Measurements from ENCODE around the gene MTOR.

DNA sequence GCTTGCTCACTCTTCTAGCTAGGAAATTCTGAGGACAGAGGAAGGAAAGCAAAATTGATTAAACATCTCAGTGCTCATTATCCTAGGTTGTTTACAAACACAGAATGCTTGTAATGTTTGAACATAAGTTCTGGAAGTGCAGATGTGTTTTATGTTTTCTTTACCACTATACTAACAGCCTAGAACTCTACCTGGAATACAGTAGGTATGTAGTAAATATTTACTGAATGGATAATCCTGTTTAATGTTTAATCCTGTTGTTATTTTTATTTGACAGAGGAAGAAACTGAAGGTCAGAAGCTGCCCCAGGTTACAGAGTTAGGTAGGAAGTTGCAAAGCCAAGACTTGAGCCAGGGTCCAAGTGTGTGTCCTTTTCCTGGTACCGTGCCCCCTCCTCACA, 6.1 kb downstream of the MTOR start:
- no peak for TF ChIP-seq SRF (IDR thresholded peaks at IDR 0.05; ENCODE audit: low read depth in 2 of 2, low read length in 2 of 2)
- TF ChIP-seq, protein P1, sequence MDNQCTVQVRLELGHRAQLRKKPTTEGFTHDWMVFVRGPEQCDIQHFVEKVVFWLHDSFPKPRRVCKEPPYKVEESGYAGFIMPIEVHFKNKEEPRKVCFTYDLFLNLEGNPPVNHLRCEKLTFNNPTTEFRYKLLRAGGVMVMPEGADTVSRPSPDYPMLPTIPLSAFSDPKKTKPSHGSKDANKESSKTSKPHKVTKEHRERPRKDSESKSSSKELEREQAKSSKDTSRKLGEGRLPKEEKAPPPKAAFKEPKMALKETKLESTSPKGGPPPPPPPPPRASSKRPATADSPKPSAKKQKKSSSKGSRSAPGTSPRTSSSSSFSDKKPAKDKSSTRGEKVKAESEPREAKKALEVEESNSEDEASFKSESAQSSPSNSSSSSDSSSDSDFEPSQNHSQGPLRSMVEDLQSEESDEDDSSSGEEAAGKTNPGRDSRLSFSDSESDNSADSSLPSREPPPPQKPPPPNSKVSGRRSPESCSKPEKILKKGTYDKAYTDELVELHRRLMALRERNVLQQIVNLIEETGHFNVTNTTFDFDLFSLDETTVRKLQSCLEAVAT (IDR thresholded peaks at IDR 0.05) = no peak
- TF ChIP-seq DPF2 (IDR thresholded peaks at IDR 0.05) = no peak
- TF ChIP-seq RAD21 (IDR thresholded peaks at IDR 0.05; ENCODE audit: insufficient read depth, low read depth, low read length) = no peak
